HepG2 (cell line): ENCODE data around the gene PEAR1. TPM values are rescaled to one million over a fixed set of nuclear protein-coding genes. Genes with fewer than 3 reads are reported as not detected.

Experiments used
- ATAC-seq: fragments of 200-7000 bp; cut with Tn5 transposase; 3 replicates; pipeline ENCODE4 v1.9.1; 2020; ENCODE audit warnings: mild to moderate bottlenecking, moderate library complexity
- BruUV-seq: library from RNA; stranded (reverse); fragments of 400-500 nt; replicated peaks from 2 replicates; lab custom pipeline; 2021; lab: Mats Ljungman, UMichigan
- CTCF ChIA-PET: fragments of 300-600 bp; formaldehyde crosslinking; extraction: SDS; loops from one replicate; lab custom pipeline; 2021; ENCODE audit warnings: low total read pairs, inconsistent platforms, low intra/inter-chr PET ratio; lab: Yijun Ruan, JAX
- POLR2A ChIA-PET: fragments of 350-600 bp; sonication (Branson Sonifier 250); formaldehyde crosslinking; loops from one replicate; lab custom pipeline; 2020; ENCODE audit warnings: antibody characterized with exemption, inconsistent platforms; lab: Yijun Ruan, JAX
- DNase-seq: peaks from one replicate; pipeline ENCODE4 v3.0.0-alpha.2; 2015; ENCODE audit warnings: low spot score
- FAIRE-seq: peaks from 3 replicates; lab custom pipeline; 2011; peaks lifted over from hg19 to GRCh38; lab: Jason Lieb, UNC
- H2AFZ ChIP-seq: one replicate; pipeline ENCODE4 v1.6.1; 2011; ENCODE audit warnings: low read length, inconsistent platforms
- H3K27ac ChIP-seq: fragments of 300-600 bp; 3 replicates; pipeline ENCODE4 v1.8.0; 2011; ENCODE audit warnings: mixed run types, mild to moderate bottlenecking, mixed read lengths, low read length, inconsistent platforms; ENCODE audit not compliant: insufficient read depth; ENCODE audit errors: extremely low read length
- H3K27me3 ChIP-seq, 2 experiments: fragments of 200-600 bp in 1 of 2; 2 replicates in 1 of 2; 3 replicates in 1 of 2; pipeline versions ENCODE4 v1.6.0 to v1.8.0; 2011; ENCODE audit warnings: low read length in 2 of 2, mild to moderate bottlenecking in 2 of 2, moderate library complexity in 2 of 2, inconsistent platforms in 1 of 2; ENCODE audit not compliant: insufficient read depth in 2 of 2, control insufficient read depth in 1 of 2
- H3K36me3 ChIP-seq, 2 experiments: fragments of 200-600 bp in 1 of 2; replicated peaks in 1 of 2; 2 replicates in 1 of 2; 3 replicates in 1 of 2; pipeline versions ENCODE4 v1.5.1 to v1.8.0; 2011; ENCODE audit warnings: low read length in 2 of 2, inconsistent platforms in 1 of 2; ENCODE audit not compliant: insufficient read depth in 2 of 2, control insufficient read depth in 1 of 2
- H3K4me1 ChIP-seq: 2 replicates; pipeline ENCODE4 v1.5.1; 2012; ENCODE audit warnings: low read length, inconsistent platforms; ENCODE audit not compliant: insufficient read depth
- H3K4me2 ChIP-seq: 2 replicates; pipeline ENCODE4 v1.6.0; 2011; ENCODE audit warnings: low read depth, low read length, inconsistent platforms
- H3K4me3 ChIP-seq, 3 experiments: fragments of 200-600 bp in 1 of 3; sonication (generic), shearing (Covaris generic) in 1 of 3; replicated peaks in 1 of 3; 2 replicates each; pipeline ENCODE4 v1.5.1; 2011 to 2016; ENCODE audit warnings: low read length in 3 of 3, inconsistent platforms in 2 of 3, low read depth in 2 of 3, mild to moderate bottlenecking in 2 of 3, control low read depth in 1 of 3, mixed read lengths in 1 of 3; ENCODE audit not compliant: insufficient read depth in 1 of 3
- H3K79me2 ChIP-seq: one replicate; pipeline ENCODE4 v1.6.1; 2011; ENCODE audit warnings: low read length, inconsistent platforms; ENCODE audit not compliant: insufficient read depth
- H3K9ac ChIP-seq: 2 replicates; pipeline ENCODE4 v1.6.0; 2011; ENCODE audit warnings: mild to moderate bottlenecking, low read depth, low read length, inconsistent platforms; ENCODE audit not compliant: insufficient read depth
- H3K9me3 ChIP-seq: 2 replicates; pipeline ENCODE4 v1.5.1; 2012; ENCODE audit warnings: mild to moderate bottlenecking, low read length
- H4K20me1 ChIP-seq: 2 replicates; pipeline ENCODE4 v1.6.0; 2011; ENCODE audit warnings: inconsistent platforms, mild to moderate bottlenecking, low read length, moderate library complexity; ENCODE audit not compliant: insufficient read depth
- ARNT2 ChIP-seq: sonication (generic); formaldehyde crosslinking; IDR thresholded peaks from 2 replicates; pipeline ENCODE4 v1.8.0; 2022; ENCODE audit warnings: mild to moderate bottlenecking, low read depth, missing genetic modification reagents, moderate library complexity
- ATM ChIP-seq: fragments of 450-650 bp; IDR thresholded peaks from 2 replicates; pipeline ENCODE4 v1.7.1; 2017; ENCODE audit warnings: mild to moderate bottlenecking, borderline replicate concordance
- BCL6 ChIP-seq: IDR thresholded peaks from 2 replicates; pipeline ENCODE4 v1.6.1; 2016; ENCODE audit warnings: missing genetic modification reagents, missing compliant biosample characterization
- CSRNP1 ChIP-seq: sonication (generic); formaldehyde crosslinking; IDR thresholded peaks from 2 replicates; pipeline ENCODE4 v1.8.1; 2023; ENCODE audit warnings: mild to moderate bottlenecking, missing genetic modification reagents
- HINFP ChIP-seq: sonication (generic); formaldehyde crosslinking; IDR thresholded peaks from 2 replicates; pipeline ENCODE4 v1.4.0; 2020; ENCODE audit warnings: low read depth, mild to moderate bottlenecking, missing genetic modification reagents
- HMGXB4 ChIP-seq, 2 experiments: sonication (generic) in 1 of 2; formaldehyde crosslinking in 1 of 2; IDR thresholded peaks; 2 replicates each; pipeline versions ENCODE4 v1.4.0 to v1.6.1; 2018 to 2020; ENCODE audit warnings: missing genetic modification reagents in 2 of 2, borderline replicate concordance in 1 of 2, low read depth in 1 of 2, mild to moderate bottlenecking in 1 of 2, missing biosample characterization in 1 of 2
- JDP2 ChIP-seq: sonication (generic); formaldehyde crosslinking; IDR thresholded peaks from 2 replicates; pipeline ENCODE4 v1.8.1; 2022; ENCODE audit warnings: missing genetic modification reagents, borderline replicate concordance
- KAT7 ChIP-seq: IDR thresholded peaks from 2 replicates; pipeline ENCODE4 v1.6.1; 2018; ENCODE audit warnings: borderline replicate concordance, missing compliant biosample characterization
- KDM1A ChIP-seq: IDR thresholded peaks from 2 replicates; pipeline ENCODE4 v1.6.1; 2016; ENCODE audit warnings: missing compliant biosample characterization
- NKX3-1 ChIP-seq: sonication (generic); formaldehyde crosslinking; IDR thresholded peaks from 2 replicates; pipeline ENCODE4 v1.5.0; 2020; ENCODE audit warnings: missing genetic modification reagents
- ONECUT2 ChIP-seq: sonication (generic); formaldehyde crosslinking; IDR thresholded peaks from 2 replicates; pipeline ENCODE4 v1.4.0; 2020; ENCODE audit warnings: missing genetic modification reagents
- RARG ChIP-seq: sonication (generic); formaldehyde crosslinking; IDR thresholded peaks from 2 replicates; pipeline ENCODE4 v1.4.0; 2020; ENCODE audit warnings: low read depth, mild to moderate bottlenecking, missing genetic modification reagents
- SIX4 ChIP-seq: sonication (generic); formaldehyde crosslinking; IDR thresholded peaks from 2 replicates; pipeline ENCODE4 v1.4.0; 2020; ENCODE audit warnings: missing genetic modification reagents
- SRSF4 ChIP-seq: fragments of 200-400 bp; formaldehyde crosslinking; IDR thresholded peaks from one replicate; pipeline ENCODE4 v1.6.1; 2018; ENCODE audit warnings: mild to moderate bottlenecking, low read depth, low read length, moderate library complexity; ENCODE audit not compliant: poor library complexity, severe bottlenecking
- TAF15 ChIP-seq: fragments of 200-400 bp; formaldehyde crosslinking; IDR thresholded peaks from one replicate; pipeline ENCODE4 v1.6.1; 2018; ENCODE audit warnings: mild to moderate bottlenecking, low read depth, low read length; ENCODE audit not compliant: poor library complexity, severe bottlenecking
- TOPORS ChIP-seq: sonication (generic); formaldehyde crosslinking; IDR thresholded peaks from 2 replicates; pipeline ENCODE4 v1.8.0; 2023; ENCODE audit warnings: mild to moderate bottlenecking, missing genetic modification reagents
- ZNF3 ChIP-seq: IDR thresholded peaks from 2 replicates; pipeline ENCODE4 v1.7.0; 2017; ENCODE audit warnings: inconsistent platforms
- ZNF644 ChIP-seq: IDR thresholded peaks from 2 replicates; pipeline ENCODE4 v1.6.1; 2016; ENCODE audit warnings: low read depth
- WGBS: methylation state at CpG from one replicate; pipeline ENCODE4 v1.1.6; 2017; ENCODE audit warnings: low lambda C conversion rate; 5-methylcytosine and 5-hydroxymethylcytosine counted together
- in situ Hi-C: cut with HindIII; loops from 2 replicates; pipeline ENCODE4 v1.10.0; 2017; ENCODE audit warnings: low pct_unique_long_range_greater_than_20kb; ENCODE audit not compliant: extremely low pct_ligation_motif_present
- intact Hi-C: fragments of 100-400 bp; cut with micrococcal nuclease; formaldehyde crosslinking; loops from one replicate; pipeline ENCODE4 v1.10.0; 2022; ENCODE audit not compliant: unreplicated experiment
- polyA plus RNA-seq, 8 experiments: library from polyadenylated mRNA; depleted of rRNA in 3 of 8; stranded (reverse) in 7 of 8; unstranded in 1 of 8; fragments of >200 nt; fragmentation: Illumina TruSeq in 4 of 8; extraction: Trizol in 4 of 8; gene quantifications; 2 replicates each; pipeline versions ENCODE4 v1.2.1 to v1.2.3, GENCODE V29; 2011 to 2016; ENCODE audit warnings: low read depth in 4 of 8, missing spikeins in 1 of 8, mixed read lengths in 1 of 8; ENCODE audit not compliant: insufficient read depth in 1 of 8
- total RNA-seq, 5 experiments: library from RNA; depleted of rRNA; stranded (reverse); fragments of >200 nt; fragmentation: Illumina TruSeq; extraction: Trizol; gene quantifications; 2 replicates each; pipeline ENCODE4 v1.2.3, GENCODE V29; 2016; ENCODE audit warnings: low read depth in 1 of 5

The PEAR1 gene
- total and polyA plus RNA-seq, 2 of the 13 experiments (the other 11 are each of a cell fraction or from before 2014, with no cell fraction given) = 0.27 to 0.41 TPM

DNA sequence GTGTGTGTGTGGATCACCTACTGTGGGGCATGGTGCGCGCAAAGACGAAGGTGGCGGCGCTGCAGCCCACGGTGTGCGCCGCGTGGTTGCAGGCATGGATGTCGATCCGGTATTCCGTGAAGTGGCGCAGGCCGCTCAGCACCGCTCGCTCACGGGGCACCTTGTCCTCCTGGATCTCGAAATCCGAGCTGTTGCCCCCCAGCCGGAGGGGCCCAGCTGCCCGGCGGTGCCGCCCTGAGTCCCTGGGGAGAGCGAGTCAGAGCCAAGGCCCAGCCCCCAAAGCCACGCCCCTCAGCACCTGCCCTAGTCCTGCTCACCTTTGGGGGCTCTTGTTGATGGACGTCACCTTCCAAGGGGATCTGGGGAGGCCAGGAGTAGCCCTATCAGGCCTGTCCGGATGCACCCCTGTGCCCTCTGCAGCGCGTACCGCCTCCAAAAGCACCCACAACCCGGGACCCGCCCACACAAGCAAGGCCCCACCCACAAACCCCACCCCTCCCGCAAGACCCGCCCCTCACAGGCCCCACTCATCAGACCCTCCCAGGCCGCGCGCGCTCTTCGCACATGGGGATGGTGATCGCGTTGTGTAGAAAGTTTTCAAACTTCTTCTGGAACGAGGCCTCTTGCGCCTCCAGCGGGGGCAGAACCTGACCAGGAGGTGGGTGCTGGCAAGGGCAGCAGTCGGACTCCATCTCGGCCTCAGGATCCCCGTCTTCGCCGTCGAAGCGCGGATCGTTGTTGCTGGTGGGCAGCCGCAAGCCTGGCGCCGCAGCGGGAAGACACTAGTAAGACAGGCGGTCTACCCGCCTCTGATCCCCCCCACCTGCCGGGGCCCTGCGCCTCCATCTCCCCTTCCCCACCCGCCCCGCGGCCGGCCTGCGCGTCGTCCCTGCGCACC lies 48.2 kb upstream of the PEAR1 start (continued):
- TF ChIP-seq CSRNP1 (CRISPR knock-in tag) = no peak
- TF ChIP-seq BCL6 (CRISPR knock-in tag) = no peak

GRCh38 chr1:156845953-156846545 lies 47.5 kb upstream of the PEAR1 start:
- in situ Hi-C loops = no loop called here
- no peak for TF ChIP-seq ARNT2
- TF ChIP-seq TAF15 = no peak
- TF ChIP-seq SIX4 = no peak
- no peak for TF ChIP-seq TOPORS (CRISPR knock-in tag)
- TF ChIP-seq NKX3-1 (CRISPR knock-in tag) = no peak
- TF ChIP-seq HINFP (CRISPR knock-in tag) = no peak
- TF ChIP-seq KAT7 (CRISPR knock-in tag) = no peak
- no peak for TF ChIP-seq SRSF4
- no peak for TF ChIP-seq ONECUT2 (CRISPR knock-in tag)
- no peak for TF ChIP-seq ZNF3 (CRISPR knock-in tag)
- no peak for TF ChIP-seq ATM
- TF ChIP-seq KDM1A (CRISPR knock-in tag) = no peak
- no peak for TF ChIP-seq HMGXB4 (CRISPR knock-in tag; IDR thresholded peaks at IDR 0.05; ENCODE audit: borderline replicate concordance in 1 of 2, low read depth in 1 of 2)
- no peak for TF ChIP-seq JDP2 (CRISPR knock-in tag)
- no peak for TF ChIP-seq ZNF644 (CRISPR knock-in tag)
- no peak for TF ChIP-seq RARG (CRISPR knock-in tag)

More at GRCh38 chr1:156845953-156846545, 47.5 kb upstream of the PEAR1 start:
- no peak overlapping the region for H3K9ac ChIP-seq
- H4K20me1 ChIP-seq = no peaks in the 10 kb centered on the region
- peaks cover 4 to 48% of the 10 kb centered on the region in 2 experiments; a peak in 2 of 5 replicates for H3K27me3 ChIP-seq
- no peaks in the 10 kb centered on the region for H3K36me3 ChIP-seq
- ATAC-seq (no peak), DNase-seq (no peak), FAIRE-seq (no peak)
- POLR2A ChIA-PET = no interaction called here
- no peaks in the 10 kb centered on the region for H3K4me1 ChIP-seq
- H2AFZ ChIP-seq = no peak overlapping the region
- intact Hi-C loops = no loop called here
- H3K79me2 ChIP-seq = no peaks in the 10 kb centered on the region
- no peak overlapping the region for H3K27ac ChIP-seq
- CTCF ChIA-PET = no interaction called here
- H3K4me3 ChIP-seq = no peak overlapping the region
- no peaks in the 10 kb centered on the region for H3K9me3 ChIP-seq
- no TSS peak for BruUV-seq
- WGBS = 54% methylated on average over 18 of the region's 18 CpGs
- no peak overlapping the region for H3K4me2 ChIP-seq
